Bronchial epithelial cell (primary cell): ENCODE results near the gene FSCN2. TPM values are rescaled to one million over a fixed set of nuclear protein-coding genes. Genes with fewer than 3 reads are reported as not detected.
"Not testable (repeated sequence)": the region's sequence is repeated elsewhere in the genome, so short reads cannot be mapped to it uniquely, and the experiment has no call there.

Source experiments
- DNase-seq: peaks from one replicate; pipeline ENCODE4 v3.0.0-alpha.2; 2010; ENCODE audit warnings: low read depth
- FAIRE-seq: peaks from 2 replicates; lab custom pipeline; 2011; peaks lifted over from hg19 to GRCh38; lab: Jason Lieb, UNC
- H3K27me3 ChIP-seq: 2 replicates; pipeline ENCODE4 v1.5.1; 2011; ENCODE audit warnings: low read length; ENCODE audit not compliant: control insufficient read depth, insufficient read depth
- H3K36me3 ChIP-seq: 2 replicates; pipeline ENCODE4 v1.5.1; 2011; ENCODE audit warnings: low read length; ENCODE audit not compliant: control insufficient read depth, insufficient read depth
- H3K4me3 ChIP-seq: 2 replicates; pipeline ENCODE4 v1.5.1; 2011; ENCODE audit warnings: mild to moderate bottlenecking, low read depth, low read length, control low read depth
- CTCF ChIP-seq: IDR thresholded peaks from 2 replicates; pipeline ENCODE4 v1.5.1; 2011; ENCODE audit warnings: mild to moderate bottlenecking, moderate library complexity, low read length, control low read depth, inconsistent platforms; ENCODE audit not compliant: insufficient read depth, severe bottlenecking
- total RNA-seq: library from RNA; depleted of rRNA; stranded (reverse); fragments of >200 nt; gene quantifications from 2 replicates; pipeline ENCODE4 v1.2.1, GENCODE V29; 2014

Gene FSCN2
- total RNA-seq, 1 donor from 2014 or later, result 1.3 TPM

GRCh38 chr17:81583589-81584342, 55.6 kb downstream of the FSCN2 start:
- no peak overlapping the region for H3K4me3 ChIP-seq
- no peak for FAIRE-seq
- no peaks in the 10 kb centered on the region for H3K27me3 ChIP-seq
- no peak for TF ChIP-seq CTCF
- no peak for DNase-seq
- peaks cover 27% of the 10 kb centered on the region for H3K36me3 ChIP-seq

GRCh38 chr17:81584771-81585170, 56.6 kb downstream of the FSCN2 start:
- not testable (repeated sequence) for H3K27me3 ChIP-seq, DNase-seq, FAIRE-seq, H3K4me3 ChIP-seq
- peaks cover 28% of the 10 kb centered on the region for H3K36me3 ChIP-seq

- DNase-seq, result no peak
- Histone ChIP-seq H3K4me3 (no peak overlapping the region), H3K36me3 (peaks cover 32% of the 10 kb centered on the region), H3K27me3 (no peaks in the 10 kb centered on the region)
- no peak for FAIRE-seq
- no peak for TF ChIP-seq CTCF
These were observed 57.9 kb downstream of the FSCN2 start for GRCh38 chr17:81586096-81586495.

Other genes starting within 250 kb of the FSCN2 start
- gene SLC38A10, start 233.1 kb upstream of the FSCN2 start, total RNA-seq, result 35.5 and 49.2 TPM in 2 replicates
- gene BAHCC1, start 132.9 kb upstream of the FSCN2 start, total RNA-seq, result 0.79 and 1.8 TPM in 2 replicates
- 2,981 and 3,623 TPM in 2 replicates for gene ACTG1, start 15.6 kb upstream of the FSCN2 start, total RNA-seq
- gene FAAP100, start 24.0 kb downstream of the FSCN2 start, total RNA-seq, result 10.5 and 12.8 TPM in 2 replicates
- gene NPLOC4, start 108.7 kb downstream of the FSCN2 start, total RNA-seq, result 60.0 and 61.2 TPM in 2 replicates
- 0.53 and 0.64 TPM in 2 replicates for gene TSPAN10, start 108.8 kb downstream of the FSCN2 start, total RNA-seq
- gene PDE6G, start 128.2 kb downstream of the FSCN2 start, total RNA-seq, result not detected in 2 replicates
- gene OXLD1, start 138.2 kb downstream of the FSCN2 start, total RNA-seq, result 47.7 and 73.7 TPM in 2 replicates
- 6.8 and 10.2 TPM in 2 replicates for gene CCDC137, start 138.4 kb downstream of the FSCN2 start, total RNA-seq
- 23.0 and 25.8 TPM in 2 replicates for gene ARL16, start 155.4 kb downstream of the FSCN2 start, total RNA-seq
- 77.7 and 84.4 TPM in 2 replicates for gene HGS, start 155.6 kb downstream of the FSCN2 start, total RNA-seq
- 11.6 and 13.6 TPM in 2 replicates for gene MRPL12, start 175.0 kb downstream of the FSCN2 start, total RNA-seq
- 20.3 and 21.1 TPM in 2 replicates for gene SLC25A10, start 183.9 kb downstream of the FSCN2 start, total RNA-seq